ENCODE measurements around the gene NUP42.

The NUP42 gene

GRCh38 chr7:23212841-23213240 is 31.0 kb downstream of the NUP42 start:
- TF ChIP-seq CTCF (IDR thresholded peaks at IDR 0.05) = no peak

- no peak for TF ChIP-seq CTCF (IDR thresholded peaks at IDR 0.05)
These were observed 31.9 kb downstream of the NUP42 start for GRCh38 chr7:23213755-23214154.

- TF ChIP-seq CTCF (IDR thresholded peaks at IDR 0.05) = no peak
These were observed 32.6 kb downstream of the NUP42 start for GRCh38 chr7:23214423-23214822.

GRCh38 chr7:23214938-23215337 is 33.1 kb downstream of the NUP42 start:
- no peak for TF ChIP-seq CTCF (IDR thresholded peaks at IDR 0.05)

- no peak for TF ChIP-seq CTCF (IDR thresholded peaks at IDR 0.05)
These were observed 34.2 kb downstream of the NUP42 start for GRCh38 chr7:23216021-23216420.

- TF ChIP-seq CTCF (IDR thresholded peaks at IDR 0.05) = no peak
These were observed 36.3 kb downstream of the NUP42 start for GRCh38 chr7:23218196-23218595.

GRCh38 chr7:23220690-23221305 is 39.0 kb downstream of the NUP42 start:
- TF ChIP-seq CTCF (IDR thresholded peaks at IDR 0.05) = no peak

GRCh38 chr7:23222439-23223030 is 40.7 kb downstream of the NUP42 start:
- TF ChIP-seq CTCF (IDR thresholded peaks at IDR 0.05) = no peak

Measured in LNCAP (cell line).